Trophoblast cell (in vitro differentiated cells and primary cell): ENCODE data around the gene TRMT112.
A peak's percentile ranks its signal among the peaks of the same experiment; 100 is the strongest.

Experiments used
- DNase-seq, 2 donors: peaks; one replicate each; pipeline ENCODE4 v3.0.0-alpha.2; 2016
- H2AFZ ChIP-seq: 2 replicates; pipeline ENCODE4 v1.6.1; 2013; ENCODE audit warnings: low read length, moderate library complexity, mild to moderate bottlenecking; ENCODE audit not compliant: insufficient read depth, poor library complexity
- H2AK5ac ChIP-seq: 2 replicates; pipeline ENCODE4 v1.6.1; 2013; ENCODE audit warnings: mild to moderate bottlenecking, low read length
- H2BK120ac ChIP-seq: 2 replicates; pipeline ENCODE4 v1.6.1; 2013; ENCODE audit warnings: low read length, mild to moderate bottlenecking, moderate library complexity; ENCODE audit not compliant: insufficient read depth, poor library complexity
- H2BK12ac ChIP-seq: 2 replicates; pipeline ENCODE4 v1.6.1; 2013; ENCODE audit warnings: mild to moderate bottlenecking, low read length, moderate library complexity
- H2BK5ac ChIP-seq: 2 replicates; pipeline ENCODE4 v1.6.1; 2013; ENCODE audit warnings: low read length, low read depth, moderate library complexity, mild to moderate bottlenecking; ENCODE audit not compliant: poor library complexity
- H3K14ac ChIP-seq: 2 replicates; pipeline ENCODE4 v1.6.1; 2013; ENCODE audit warnings: mild to moderate bottlenecking, low read length
- H3K18ac ChIP-seq: 2 replicates; pipeline ENCODE4 v1.6.1; 2013; ENCODE audit warnings: mild to moderate bottlenecking, low read length
- H3K23ac ChIP-seq: 2 replicates; pipeline ENCODE4 v1.6.1; 2013; ENCODE audit warnings: low read length
- H3K27ac ChIP-seq: 2 replicates; pipeline ENCODE4 v1.5.1; 2013; ENCODE audit warnings: low read depth, mild to moderate bottlenecking, inconsistent platforms, low read length, moderate library complexity
- H3K27me3 ChIP-seq: 2 replicates; pipeline ENCODE4 v1.6.1; 2013; ENCODE audit warnings: inconsistent platforms, mild to moderate bottlenecking, low read length, moderate library complexity; ENCODE audit not compliant: insufficient read depth
- H3K36me3 ChIP-seq, 2 experiments: 1 replicate in 1 of 2; 2 replicates in 1 of 2; pipeline ENCODE4 v1.6.1; 2013; ENCODE audit warnings: low read length in 2 of 2, mild to moderate bottlenecking in 2 of 2, moderate library complexity in 1 of 2; ENCODE audit not compliant: insufficient read depth in 2 of 2, control insufficient read depth in 1 of 2
- H3K4ac ChIP-seq: 2 replicates; pipeline ENCODE4 v1.6.1; 2013; ENCODE audit warnings: low read depth, mild to moderate bottlenecking, low read length, moderate library complexity
- H3K4me1 ChIP-seq, 2 experiments: 1 replicate in 1 of 2; 2 replicates in 1 of 2; pipeline ENCODE4 v1.6.1; 2013; ENCODE audit warnings: low read length in 2 of 2, mild to moderate bottlenecking in 2 of 2, moderate library complexity in 1 of 2; ENCODE audit not compliant: insufficient read depth in 2 of 2, control insufficient read depth in 1 of 2
- H3K4me2 ChIP-seq: 2 replicates; pipeline ENCODE4 v1.6.1; 2013; ENCODE audit warnings: inconsistent platforms, mild to moderate bottlenecking, low read length, moderate library complexity
- H3K4me3 ChIP-seq: 2 replicates; pipeline ENCODE4 v1.5.1; 2013; ENCODE audit warnings: mild to moderate bottlenecking, low read depth, low read length, inconsistent platforms
- H3K79me1 ChIP-seq: one replicate; pipeline ENCODE4 v1.6.1; 2013; ENCODE audit warnings: low read length
- H3K79me2 ChIP-seq: 2 replicates; pipeline ENCODE4 v1.6.1; 2013; ENCODE audit warnings: low read length, mild to moderate bottlenecking; ENCODE audit not compliant: control insufficient read depth, insufficient read depth, poor library complexity
- H3K9ac ChIP-seq: 2 replicates; pipeline ENCODE4 v1.6.1; 2013; ENCODE audit warnings: mild to moderate bottlenecking, low read length
- H3K9me3 ChIP-seq: 2 replicates; pipeline ENCODE4 v1.6.1; 2013; ENCODE audit warnings: low read depth, mild to moderate bottlenecking, control low read depth, inconsistent platforms, low read length; ENCODE audit not compliant: insufficient read depth
- H4K12ac ChIP-seq: 2 replicates; pipeline ENCODE4 v1.6.1; 2013; ENCODE audit warnings: low read depth, mild to moderate bottlenecking, low read length, moderate library complexity
- H4K8ac ChIP-seq: 2 replicates; pipeline ENCODE4 v1.6.1; 2013; ENCODE audit warnings: low read depth, mild to moderate bottlenecking, low read length, moderate library complexity
- H4K91ac ChIP-seq: one replicate; pipeline ENCODE4 v1.6.1; 2013; ENCODE audit warnings: low read depth, mild to moderate bottlenecking, low read length, moderate library complexity
- WGBS: extraction: QIAGEN DNeasy Blood & Tissue Kit; methylation state at CpG from one replicate; pipeline ENCODE4 v1.1.7; 2013; ENCODE audit warnings: missing lambda C conversion rate; ENCODE audit not compliant: insufficient read length, insufficient coverage; ENCODE audit errors: extremely low coverage; 5-methylcytosine and 5-hydroxymethylcytosine counted together

Gene TRMT112

DNA sequence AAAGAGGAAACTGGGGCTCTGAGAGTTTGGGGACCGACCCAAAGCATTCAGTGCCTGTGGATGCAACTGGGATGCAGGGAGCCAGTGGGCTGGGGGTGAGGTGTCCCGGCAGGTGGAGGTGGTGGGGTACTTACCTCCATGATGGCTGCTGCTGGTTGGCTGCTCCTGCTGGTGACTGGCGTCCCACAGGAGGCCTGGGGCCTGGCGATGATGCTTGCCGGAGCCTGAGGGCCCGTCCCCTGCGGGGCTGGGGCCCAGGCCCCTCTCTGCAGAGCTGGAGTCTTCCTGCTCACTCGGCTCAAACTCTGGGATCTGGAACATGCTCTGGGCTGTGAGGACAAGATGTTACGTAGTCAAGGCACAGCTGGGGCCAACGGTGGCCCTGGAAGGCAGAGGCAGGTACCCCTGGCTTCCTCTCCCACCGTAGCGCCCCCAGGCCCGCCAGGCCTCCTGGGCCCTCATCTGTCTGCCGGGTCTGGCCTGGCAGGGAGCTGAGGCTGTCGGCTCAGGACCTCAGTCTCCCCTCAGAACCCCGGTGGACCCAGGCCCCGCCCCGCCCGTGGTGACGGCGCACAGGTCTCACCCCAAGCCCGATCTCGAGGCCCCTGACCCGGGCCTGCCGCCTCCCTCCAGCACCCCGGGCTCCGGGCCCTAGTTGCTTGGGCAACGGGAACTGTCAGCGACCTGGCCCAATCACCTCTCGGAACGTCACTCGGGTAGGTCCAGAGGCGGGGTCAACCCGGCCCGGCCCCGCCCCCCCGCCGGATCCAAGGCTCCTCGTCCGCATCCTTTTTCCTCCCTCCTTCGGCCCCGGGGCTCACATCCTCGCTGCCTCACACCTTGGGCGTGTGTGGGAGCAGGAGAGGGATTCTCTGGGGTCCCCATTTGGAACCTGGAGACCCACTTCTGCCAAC lies 33.1 kb downstream of the TRMT112 start, which contains the start of gene BAD:
BAD (minus strand) TSS at position 618 of the 914 bp plus-strand sequence; CDS start at position 321, 297 bp downstream.
- Histone ChIP-seq H3K9ac (peak within 1 kb of the TSS; percentile 86), H2AFZ (peak within 1 kb of the TSS; percentile 80), H3K9me3 (peaks cover 2% of the 10 kb centered on the region), H3K4me3 (peak within 1 kb of the TSS; percentile 86), H2BK5ac (peak within 1 kb of the TSS; percentile 63), H3K27ac (peak within 1 kb of the TSS; percentile 77), H3K23ac (no peak within 1 kb of the TSS), H3K27me3 (no peaks in the 10 kb centered on the region), H4K12ac (peak within 1 kb of the TSS; percentile 54), H2AK5ac (peak within 1 kb of the TSS; percentile 16), H2BK120ac (peak within 1 kb of the TSS; percentile 59), H3K79me1 (peaks cover 14% of the 10 kb centered on the region), H3K14ac (peak within 1 kb of the TSS; percentile 78), H3K36me3 (peaks cover 7 to 16% of the 10 kb centered on the region in 2 experiments), H3K18ac (peak within 1 kb of the TSS; percentile 83), H3K4ac (peak within 1 kb of the TSS; percentile 38), H2BK12ac (peak within 1 kb of the TSS; percentile 4), H4K91ac (peak within 1 kb of the TSS; percentile 83), H4K8ac (peak within 1 kb of the TSS; percentile 81), H3K79me2 (peaks cover 7% of the 10 kb centered on the region), H3K4me1 (peaks cover 14 to 18% of the 10 kb centered on the region in 2 experiments), H3K4me2 (peak within 1 kb of the TSS; percentile 100)
- no CpG with 5 or more reads among the region's 44 CpGs for WGBS
- DNase-seq = peak; percentile 95 to 96

DNA sequence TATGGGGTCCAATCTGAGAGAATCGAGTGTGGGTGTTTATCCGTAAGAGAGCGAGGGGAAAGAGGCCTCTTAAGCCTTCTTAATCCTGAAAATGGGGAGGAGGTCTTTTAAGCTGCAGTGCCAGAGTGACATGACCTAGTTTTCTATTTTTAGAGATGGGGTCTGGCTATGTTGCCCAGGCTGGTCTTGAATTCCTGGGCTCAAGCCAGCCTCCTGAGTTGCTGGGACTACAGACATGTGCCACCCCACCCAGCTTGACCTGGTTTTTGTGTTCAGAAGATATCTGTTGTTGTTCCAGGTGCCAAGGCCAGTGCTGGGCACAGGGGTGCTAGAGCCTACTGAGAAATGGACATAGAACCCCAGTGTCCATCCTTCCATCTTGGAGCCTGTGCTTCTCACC lies 34.3 kb downstream of the TRMT112 start:
- Histone ChIP-seq H4K8ac (no peak overlapping the region), H3K4me1 (peaks cover 14 to 18% of the 10 kb centered on the region in 2 experiments), H3K23ac (no peak overlapping the region), H3K14ac (no peak overlapping the region), H2AK5ac (peak overlapping the region; percentile 50), H2AFZ (no peak overlapping the region), H3K4ac (no peak overlapping the region), H3K4me3 (no peak overlapping the region), H3K9me3 (peaks cover 2% of the 10 kb centered on the region), H3K79me2 (peaks cover 7% of the 10 kb centered on the region), H3K79me1 (peaks cover 14% of the 10 kb centered on the region), H2BK12ac (no peak overlapping the region), H3K27me3 (no peaks in the 10 kb centered on the region), H2BK5ac (no peak overlapping the region), H4K91ac (no peak overlapping the region), H2BK120ac (no peak overlapping the region), H3K18ac (no peak overlapping the region), H3K4me2 (no peak overlapping the region), H3K27ac (no peak overlapping the region), H3K9ac (no peak overlapping the region), H3K36me3 (peaks cover 14 to 18% of the 10 kb centered on the region in 2 experiments), H4K12ac (no peak overlapping the region)
- DNase-seq = no peak
- no CpG with 5 or more reads among the region's 3 CpGs for WGBS

DNA sequence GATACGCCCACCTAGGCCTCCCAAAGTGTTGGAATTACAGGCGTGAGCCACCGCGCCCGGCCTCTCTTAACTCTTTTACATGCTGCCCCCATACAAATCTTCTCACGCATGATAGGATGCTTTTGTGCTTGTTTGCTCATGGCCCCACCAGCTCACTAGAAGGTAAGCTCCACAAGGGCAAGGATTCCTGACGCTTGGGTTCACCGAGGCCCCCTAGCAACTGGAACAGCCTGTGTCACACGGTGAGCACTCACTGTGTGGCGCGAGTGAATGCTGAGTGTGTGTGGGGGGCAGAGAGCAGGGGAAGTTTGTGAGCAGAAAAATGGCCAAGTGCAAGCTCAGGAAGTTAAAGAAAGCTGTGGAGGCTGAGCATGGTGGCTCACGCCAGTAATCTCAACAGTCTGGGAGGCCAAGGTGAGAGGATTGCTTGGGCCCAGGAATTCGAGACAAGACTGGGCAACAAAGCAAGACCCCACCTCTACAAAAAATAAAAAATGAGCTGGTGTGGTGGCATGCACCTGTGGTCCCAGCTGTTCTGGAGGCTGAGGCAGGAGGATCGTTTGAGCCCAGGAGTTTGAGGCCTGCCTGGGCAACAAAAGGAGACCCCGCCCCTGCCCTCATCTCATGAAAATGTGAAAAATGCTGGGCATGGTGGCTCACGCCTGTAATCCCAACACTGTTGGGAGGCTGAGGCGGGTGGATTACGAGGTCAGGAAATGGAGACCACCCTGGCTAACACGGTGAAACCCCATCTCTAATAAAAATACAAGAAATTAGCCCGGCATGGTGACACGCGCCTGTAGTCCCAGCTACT lies 35.2 kb downstream of the TRMT112 start:
- H3K79me1 ChIP-seq = peaks cover 14% of the 10 kb centered on the region
- H3K4me2 ChIP-seq = no peak overlapping the region
- H3K23ac ChIP-seq = no peak overlapping the region
- no peak overlapping the region for H2AFZ ChIP-seq
- H3K4me1 ChIP-seq = peaks cover 14 to 18% of the 10 kb centered on the region in 2 experiments
- H2AK5ac ChIP-seq = no peak overlapping the region
- no peak overlapping the region for H4K8ac ChIP-seq
- H3K9ac ChIP-seq = no peak overlapping the region
- no peak overlapping the region for H2BK12ac ChIP-seq
- H3K36me3 ChIP-seq = peaks cover 14 to 16% of the 10 kb centered on the region in 2 experiments
- no peak overlapping the region for H4K12ac ChIP-seq
- H3K27ac ChIP-seq = no peak overlapping the region
- no peak overlapping the region for H3K18ac ChIP-seq
- H3K4me3 ChIP-seq = no peak overlapping the region
- peaks cover 2% of the 10 kb centered on the region for H3K9me3 ChIP-seq
- no peak overlapping the region for H3K14ac ChIP-seq
- no peaks in the 10 kb centered on the region for H3K27me3 ChIP-seq
- WGBS = no CpG with 5 or more reads among the region's 22 CpGs
- H2BK120ac ChIP-seq = no peak overlapping the region
- H2BK5ac ChIP-seq = no peak overlapping the region
- H4K91ac ChIP-seq = no peak overlapping the region
- peak; percentile 67 to 82 for DNase-seq
- peaks cover 7% of the 10 kb centered on the region for H3K79me2 ChIP-seq
- H3K4ac ChIP-seq = no peak overlapping the region

DNA sequence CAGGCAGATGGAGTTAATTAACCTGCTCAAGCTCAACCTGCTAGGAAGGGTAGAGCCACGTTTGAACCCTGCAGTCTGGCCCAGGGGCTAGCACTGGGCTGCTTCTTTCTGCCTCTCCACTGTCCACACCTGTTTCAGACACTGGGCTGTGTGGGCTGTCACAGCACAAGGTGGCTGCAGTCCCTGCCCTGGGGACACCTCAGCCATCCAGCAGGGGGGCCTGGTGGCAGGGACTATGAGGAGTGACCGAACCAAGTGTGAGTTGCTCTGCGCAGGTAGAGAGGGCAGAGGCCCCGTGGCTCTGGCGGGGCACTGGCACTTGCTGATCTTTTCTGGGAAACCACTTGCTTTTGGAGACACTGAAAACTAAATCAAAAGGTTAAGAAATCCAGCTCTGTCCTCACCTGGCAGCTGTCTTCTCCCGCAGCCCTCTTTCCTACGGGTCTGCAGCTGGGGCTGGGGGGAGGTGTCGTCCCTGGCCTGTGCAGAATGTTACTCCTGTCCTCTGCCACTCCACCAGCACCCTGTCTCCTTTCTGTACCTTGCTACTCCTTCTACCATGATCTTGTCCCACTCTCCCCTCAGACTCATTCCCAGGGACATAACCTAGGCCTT lies 38.7 kb downstream of the TRMT112 start:
- no peak overlapping the region for H3K4me3 ChIP-seq
- H4K8ac ChIP-seq = no peak overlapping the region
- no peak overlapping the region for H3K27ac ChIP-seq
- no peak overlapping the region for H2BK12ac ChIP-seq
- DNase-seq = peak; percentile 78 to 81
- no peak overlapping the region for H4K12ac ChIP-seq
- H3K4me2 ChIP-seq = no peak overlapping the region
- peaks cover 20 to 24% of the 10 kb centered on the region in 2 experiments for H3K36me3 ChIP-seq
- H3K23ac ChIP-seq = peak overlapping the region; percentile 17
- H3K4ac ChIP-seq = no peak overlapping the region
- no peaks in the 10 kb centered on the region for H3K79me2 ChIP-seq
- no peak overlapping the region for H3K18ac ChIP-seq
- H3K14ac ChIP-seq = no peak overlapping the region
- H3K9ac ChIP-seq = no peak overlapping the region
- WGBS = no CpG with 5 or more reads among the region's 8 CpGs
- peaks cover 9% of the 10 kb centered on the region for H3K79me1 ChIP-seq
- no peak overlapping the region for H2BK5ac ChIP-seq
- H2AK5ac ChIP-seq = no peak overlapping the region
- peaks cover 2% of the 10 kb centered on the region for H3K9me3 ChIP-seq
- H3K27me3 ChIP-seq = no peaks in the 10 kb centered on the region
- H2BK120ac ChIP-seq = no peak overlapping the region
- no peak overlapping the region for H4K91ac ChIP-seq
- H2AFZ ChIP-seq = no peak overlapping the region
- peaks cover 14 to 18% of the 10 kb centered on the region in 2 experiments for H3K4me1 ChIP-seq
